Cardiac ventricle fibroblast (primary cell): Measurements from ENCODE around the gene IFNLR1. TPM values are rescaled to one million over a fixed set of nuclear protein-coding genes. Genes with fewer than 3 reads are reported as not detected.

Source experiments
- total RNA-seq: library from RNA; depleted of rRNA; stranded (reverse); fragments of >200 nt; gene quantifications from 2 replicates; pipeline ENCODE4 v1.2.3, GENCODE V29; 2015

Gene IFNLR1
- total RNA-seq: 0.05 TPM in 1 of 2 replicates, not detected in the other

DNA sequence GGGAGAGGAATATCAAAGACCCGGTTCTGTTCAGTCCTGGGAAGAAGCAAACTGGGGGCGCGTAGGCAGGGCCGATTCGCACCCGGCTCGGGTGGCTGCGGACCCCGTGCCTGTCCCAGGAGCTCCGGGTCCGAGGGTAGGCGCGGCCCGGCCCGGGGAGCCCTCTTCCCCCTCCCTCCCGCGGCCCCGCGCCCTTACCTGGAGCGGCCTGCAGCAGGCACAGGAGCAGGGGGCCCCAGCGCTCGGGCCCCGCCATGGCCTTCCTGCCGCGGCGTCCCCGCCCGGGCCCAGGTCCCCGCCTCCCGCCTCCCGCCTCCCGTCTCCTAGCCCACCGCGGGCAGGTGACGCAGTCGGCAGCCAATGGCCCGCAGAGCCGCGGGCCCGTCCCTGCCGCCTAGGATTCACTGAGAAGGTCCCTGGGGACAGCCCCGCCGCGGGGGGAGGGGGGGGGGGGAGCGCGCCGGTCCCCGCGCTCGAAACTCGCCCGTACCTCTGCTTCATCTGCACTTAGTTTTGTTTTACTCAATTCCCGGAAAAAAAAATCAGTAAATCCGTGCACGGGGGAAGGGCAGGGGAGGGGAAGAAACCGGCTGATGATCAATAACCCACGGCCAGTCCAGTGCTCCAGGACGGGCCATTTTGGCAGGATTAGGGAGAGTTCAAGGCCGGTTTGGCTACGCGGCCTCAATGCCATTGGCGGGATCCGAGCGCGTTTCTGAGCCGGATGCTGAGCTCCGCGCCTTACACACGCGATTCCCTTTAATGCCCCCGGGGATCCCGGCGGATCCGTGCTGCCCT, at the start of gene IFNLR1:
Gene IFNLR1 (minus strand): TSS at position 297 of the 798 bp plus-strand sequence. CDS start 41 bp downstream, at position 256.

GRCh38 chr1:24142546-24143534, 44.2 kb downstream of the IFNLR1 start, which contains the start of gene IL22RA1:
Gene IL22RA1, minus strand, starts transcription at chr1:24143140. Its CDS starts 58 bp downstream, at chr1:24143082.

DNA sequence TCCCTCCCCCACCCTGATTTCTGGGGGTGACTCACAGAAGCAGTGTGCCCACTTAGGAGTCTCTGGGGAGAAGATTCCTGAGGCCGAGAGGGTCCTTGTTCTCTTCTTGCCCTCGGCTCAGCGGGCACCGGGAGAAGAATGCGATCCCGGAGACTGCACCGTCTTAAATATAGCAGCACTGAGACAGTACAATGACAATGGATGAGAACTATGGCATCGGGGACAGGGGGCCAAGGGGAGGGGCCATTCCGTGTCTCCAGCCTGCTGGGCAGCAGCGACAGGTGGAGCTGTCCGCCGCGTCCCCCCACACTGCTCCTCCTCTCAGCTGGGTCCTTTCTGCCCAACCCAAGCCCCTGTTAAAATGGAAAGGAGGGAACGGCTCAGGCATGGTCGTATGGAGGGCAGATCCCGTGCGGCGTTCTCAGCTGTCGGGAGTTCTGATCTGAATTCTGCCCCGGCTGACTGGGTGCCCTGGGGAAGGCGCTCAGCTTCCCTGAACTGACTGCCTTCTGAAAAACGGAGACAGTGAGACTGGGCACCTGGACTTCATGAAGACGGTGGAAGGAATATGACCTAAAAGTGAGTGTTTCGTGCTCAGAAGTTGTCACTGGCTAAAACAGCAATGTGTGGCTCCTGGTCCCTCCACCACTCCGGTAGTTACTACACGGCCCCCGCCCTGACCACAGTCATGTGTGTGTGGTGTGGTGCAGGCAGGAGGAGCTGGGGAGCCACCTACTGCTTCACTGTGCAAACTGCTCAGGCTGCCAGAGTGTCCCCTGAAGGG, 74.9 kb downstream of the IFNLR1 start, which contains the start of gene MYOM3:
Gene MYOM3 (minus strand): TSS at position 140 of the 784 bp plus-strand sequence. CDS start 3,499 bp downstream, outside the sequence.

Other genes starting within 250 kb of the IFNLR1 start
- 73.2 and 91.9 TPM in 2 replicates for gene PNRC2, start 227.5 kb downstream of the IFNLR1 start, total RNA-seq
- 52.7 and 65.6 TPM in 2 replicates for gene SRSF10, start 207.0 kb downstream of the IFNLR1 start, total RNA-seq
- not detected in 2 replicates for gene MYOM3, start 75.2 kb downstream of the IFNLR1 start, total RNA-seq
- gene IL22RA1, start 44.1 kb downstream of the IFNLR1 start, total RNA-seq: 0.20 TPM in 1 of 2 replicates, not detected in the other
- 0.05 TPM in 1 of 2 replicates, not detected in the other for gene GRHL3, start 132.1 kb upstream of the IFNLR1 start, total RNA-seq
- gene STPG1, start 226.5 kb upstream of the IFNLR1 start, total RNA-seq: 0.44 and 4.9 TPM in 2 replicates
- gene NIPAL3, start 228.5 kb upstream of the IFNLR1 start, total RNA-seq: 12.5 and 18.8 TPM in 2 replicates